ENCODE measurements around the gene ESPN.
"Not testable (repeated sequence)": the region's sequence is repeated elsewhere in the genome, so short reads cannot be mapped to it uniquely, and the experiment has no call there.

ESPN gene

DNA sequence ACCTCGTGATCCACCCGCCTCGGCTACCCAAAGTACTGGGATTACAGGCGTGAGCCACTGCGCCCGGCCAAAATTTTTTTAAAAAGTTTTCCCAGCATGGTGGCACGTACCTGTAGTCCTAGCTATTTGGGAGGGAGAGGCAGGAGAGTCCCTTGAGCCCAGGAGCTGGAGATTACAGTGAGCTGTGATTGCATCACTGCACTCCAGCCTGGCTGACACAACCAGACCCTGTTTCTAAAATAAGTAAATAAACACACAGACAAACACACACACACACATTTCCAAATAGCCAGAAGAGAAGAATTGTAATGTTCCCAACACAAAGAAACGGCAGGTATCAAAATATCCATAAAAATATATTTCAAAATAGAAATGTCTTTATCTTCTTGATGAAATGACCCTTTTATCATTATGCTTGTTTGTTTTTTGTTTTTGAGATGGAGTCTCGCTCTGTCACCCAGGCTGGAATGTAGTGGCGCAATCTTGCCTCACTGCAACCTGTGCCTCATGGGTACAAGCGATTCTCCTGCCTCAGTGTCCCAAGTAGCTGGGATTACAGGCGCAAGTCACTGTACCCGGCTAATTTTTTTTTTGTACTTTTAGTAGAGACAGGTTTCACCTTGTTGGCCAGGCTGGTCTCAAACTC lies 14.2 kb upstream of the ESPN start:
- DNase-seq = no peak

DNA sequence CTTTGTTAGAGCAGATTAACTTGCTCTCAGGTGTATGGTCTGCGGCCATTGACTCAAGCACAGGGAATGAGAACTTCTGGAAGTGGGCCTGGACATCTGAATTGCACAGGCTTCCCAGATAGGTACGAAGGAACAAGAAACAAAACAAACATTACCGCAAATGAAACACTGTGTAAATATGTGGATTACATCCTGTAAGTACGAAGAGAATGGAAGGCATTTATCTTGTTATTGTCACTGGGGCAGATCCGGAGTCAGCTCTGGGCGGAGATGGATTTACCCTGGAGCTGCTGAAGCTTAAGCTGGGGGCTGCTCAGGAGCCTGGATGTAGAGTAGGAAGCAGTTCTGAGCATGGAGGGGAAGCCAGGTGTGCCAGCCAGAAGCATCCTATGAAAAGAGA lies 11.7 kb upstream of the ESPN start:
- DNase-seq = no peak

DNA sequence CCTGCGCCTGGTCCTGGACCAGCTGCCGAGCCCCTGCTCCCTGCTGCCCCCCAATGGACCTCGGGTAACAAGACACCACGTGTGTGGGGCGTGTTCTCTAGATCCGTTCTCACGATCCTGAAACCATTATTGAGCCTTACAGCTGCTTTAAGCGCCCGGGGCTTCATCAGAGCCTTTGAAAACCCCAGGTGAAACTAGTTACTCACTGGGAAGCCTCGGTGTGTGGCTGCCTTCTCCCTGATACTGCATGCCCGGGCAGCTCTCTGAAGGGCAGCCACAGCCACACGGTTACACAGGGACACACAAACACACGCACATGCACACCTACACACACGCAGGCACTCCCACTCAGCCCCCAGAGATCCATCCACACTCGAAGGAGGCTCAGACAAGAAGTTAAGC lies 10.1 kb upstream of the ESPN start:
- peak; percentile 69 for DNase-seq

GRCh38 chr1:6414881-6415626 lies 9.5 kb upstream of the ESPN start:
- no peak for DNase-seq

- DNase-seq = no peak
Measured at GRCh38 chr1:6416295-6416656, 8.3 kb upstream of the ESPN start.

DNA sequence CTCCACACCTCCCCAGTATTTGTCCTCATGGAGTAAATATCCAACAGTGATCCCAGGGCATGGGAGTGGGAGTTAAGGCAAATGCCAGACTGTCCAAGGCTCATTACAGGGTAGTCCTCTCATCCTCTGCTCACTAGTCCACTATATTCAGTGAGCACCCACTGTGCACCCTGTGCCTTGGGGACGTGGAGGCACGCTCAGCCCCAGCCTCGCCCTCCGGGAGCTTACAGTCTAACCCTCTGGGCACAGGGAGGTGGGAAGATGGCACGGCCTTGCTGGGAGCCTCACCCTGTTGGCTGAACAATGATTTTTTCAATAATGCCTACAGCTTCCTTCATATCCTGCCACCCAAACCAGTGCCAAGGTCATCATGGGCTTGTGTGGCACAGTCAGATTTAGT lies 7.7 kb upstream of the ESPN start:
- DNase-seq = no peak

DNA sequence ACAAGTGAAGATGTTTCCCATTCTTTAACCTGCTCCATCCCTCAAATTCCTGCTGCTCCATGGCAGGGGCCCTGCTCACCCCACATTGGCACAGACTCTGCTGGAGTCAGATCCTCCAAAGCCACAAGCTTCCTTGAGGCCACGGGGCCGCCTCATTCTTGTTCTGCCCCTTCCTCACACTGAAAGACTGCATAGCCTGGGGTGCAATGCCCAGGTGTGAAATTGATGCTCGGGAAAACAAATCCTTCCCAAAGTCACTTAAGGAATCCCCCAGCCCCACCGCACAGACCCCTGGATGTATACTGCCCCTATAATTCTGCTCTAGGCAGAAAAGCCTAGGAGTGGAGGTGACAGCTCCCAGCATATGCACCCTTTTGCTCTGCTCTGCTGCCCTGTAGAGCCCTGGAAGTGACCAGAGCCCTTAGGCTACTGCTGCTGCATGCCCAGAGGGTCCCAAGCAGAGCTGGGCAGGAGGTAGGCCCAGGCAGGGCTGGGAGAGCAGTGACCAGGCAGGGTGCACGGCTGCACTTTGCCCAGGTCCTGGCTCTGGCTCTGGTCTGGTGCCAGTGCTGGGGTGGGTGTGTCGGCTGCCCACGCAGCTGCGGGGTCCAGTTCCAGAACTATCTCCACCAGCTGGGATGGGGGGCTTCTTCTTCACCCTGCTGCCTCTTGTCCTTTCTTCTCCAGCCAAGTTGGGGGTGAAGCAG lies 6.5 kb upstream of the ESPN start:
- DNase-seq = no peak

- no peak for DNase-seq
Measured at GRCh38 chr1:6418668-6419396, 5.7 kb upstream of the ESPN start.

DNA sequence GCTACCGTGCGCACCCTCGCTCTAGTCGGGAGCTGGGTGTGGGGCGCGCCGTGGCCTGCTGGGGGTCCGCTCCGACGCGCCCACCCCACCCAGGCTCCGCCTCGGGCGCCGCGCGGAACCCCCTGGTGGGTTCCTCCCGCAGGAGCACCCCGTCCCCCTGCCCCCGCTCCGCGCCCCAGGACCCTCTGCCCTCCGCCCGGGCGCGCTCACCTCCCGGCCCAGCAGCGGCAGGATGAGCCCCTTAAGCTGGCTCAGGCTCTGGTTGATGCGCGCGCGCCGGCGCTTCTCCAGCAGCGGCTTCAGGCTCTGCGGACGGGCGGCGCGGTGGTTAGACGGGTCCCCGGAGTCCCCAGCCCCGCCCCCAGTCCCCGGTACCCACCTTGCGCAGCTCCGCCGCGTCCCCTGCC lies 5.2 kb upstream of the ESPN start:
- no peak for DNase-seq

DNA sequence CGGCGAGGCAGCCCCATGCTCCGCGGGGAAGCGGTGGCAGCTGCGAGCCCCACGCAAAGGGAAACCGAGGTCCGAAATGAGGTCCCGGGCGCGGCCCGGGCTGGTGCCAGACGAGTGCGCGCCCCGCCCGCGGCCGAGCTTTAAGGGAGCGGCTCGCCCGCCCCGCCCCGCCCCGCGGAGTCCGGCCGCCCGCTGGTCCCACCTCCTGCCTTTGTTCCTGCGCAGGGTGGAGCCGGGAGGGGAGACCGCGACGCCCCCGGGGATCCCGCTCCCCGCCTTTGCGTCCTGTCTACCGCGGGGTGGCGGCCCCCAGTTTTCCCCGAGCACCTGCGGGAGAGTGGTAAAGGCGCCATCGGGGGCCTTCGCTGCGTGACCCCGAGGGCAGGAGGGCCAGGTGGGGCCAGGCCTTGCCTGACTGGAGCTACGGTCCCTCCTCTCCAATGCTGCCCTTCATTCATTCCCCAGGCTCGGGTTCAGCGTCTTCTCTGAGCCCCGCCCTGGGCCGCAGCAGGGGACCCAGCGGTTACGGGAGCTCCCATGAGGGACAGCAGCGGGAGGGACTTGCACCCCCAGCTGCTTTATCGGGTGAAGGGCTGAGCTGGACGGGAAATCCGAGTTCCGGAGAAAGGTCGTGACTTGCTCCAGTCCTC lies 4.6 kb upstream of the ESPN start, which contains the start of gene HES2:
Gene HES2, minus strand, starts transcription at position 116 of the 650 bp plus-strand sequence. Its CDS starts 99 bp downstream, at position 17.
- peak; percentile 48 for DNase-seq

DNA sequence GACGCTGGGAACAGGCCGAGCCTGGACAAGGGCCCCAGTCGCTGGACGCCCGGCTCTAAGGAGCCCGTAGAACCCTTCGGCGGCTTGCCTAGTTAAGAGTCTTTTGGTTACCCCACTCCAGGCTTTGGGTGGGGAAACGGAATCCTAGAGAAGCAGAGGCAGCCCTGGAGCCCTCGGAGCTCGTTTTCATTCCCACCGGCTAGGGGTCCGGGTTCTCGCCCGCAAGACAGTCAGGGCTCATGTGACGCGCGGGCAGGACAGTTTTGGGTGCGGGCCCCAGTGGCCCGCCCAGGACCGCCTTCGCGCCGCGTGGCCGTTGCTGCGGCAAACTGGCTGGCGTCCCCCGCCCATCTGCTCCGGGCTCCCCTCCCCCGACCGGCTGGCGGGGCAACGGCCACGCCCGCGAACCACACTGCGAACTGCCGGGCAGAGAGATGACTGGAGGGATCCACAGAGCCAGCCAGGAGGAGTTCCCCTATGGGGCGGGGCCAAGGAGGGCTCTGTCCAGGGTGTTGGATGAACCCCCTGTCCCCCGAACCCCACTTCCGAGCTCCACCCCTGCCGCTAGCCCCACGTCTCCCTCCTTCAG lies 4.0 kb upstream of the ESPN start:
- DNase-seq = no peak

DNA sequence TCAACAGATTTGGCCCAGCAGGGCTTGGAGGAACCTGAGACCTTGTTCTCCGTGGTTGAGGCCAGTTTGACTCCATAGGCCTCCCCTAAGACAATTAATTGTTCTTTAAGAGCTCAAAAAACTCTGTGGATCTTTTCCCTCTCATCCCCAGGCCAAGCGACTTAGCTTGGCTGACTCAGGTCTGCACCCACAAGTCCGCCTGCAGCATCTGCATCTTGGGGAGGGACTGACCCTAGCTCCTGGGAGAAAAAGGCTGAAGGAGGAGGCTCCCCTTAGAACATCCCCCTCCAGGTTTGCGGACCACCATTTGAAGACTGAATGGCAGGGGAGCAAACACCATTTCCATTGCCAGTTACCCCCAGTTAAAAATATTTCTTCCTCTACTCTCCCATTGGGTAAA lies 3.3 kb upstream of the ESPN start:
- DNase-seq = no peak

DNA sequence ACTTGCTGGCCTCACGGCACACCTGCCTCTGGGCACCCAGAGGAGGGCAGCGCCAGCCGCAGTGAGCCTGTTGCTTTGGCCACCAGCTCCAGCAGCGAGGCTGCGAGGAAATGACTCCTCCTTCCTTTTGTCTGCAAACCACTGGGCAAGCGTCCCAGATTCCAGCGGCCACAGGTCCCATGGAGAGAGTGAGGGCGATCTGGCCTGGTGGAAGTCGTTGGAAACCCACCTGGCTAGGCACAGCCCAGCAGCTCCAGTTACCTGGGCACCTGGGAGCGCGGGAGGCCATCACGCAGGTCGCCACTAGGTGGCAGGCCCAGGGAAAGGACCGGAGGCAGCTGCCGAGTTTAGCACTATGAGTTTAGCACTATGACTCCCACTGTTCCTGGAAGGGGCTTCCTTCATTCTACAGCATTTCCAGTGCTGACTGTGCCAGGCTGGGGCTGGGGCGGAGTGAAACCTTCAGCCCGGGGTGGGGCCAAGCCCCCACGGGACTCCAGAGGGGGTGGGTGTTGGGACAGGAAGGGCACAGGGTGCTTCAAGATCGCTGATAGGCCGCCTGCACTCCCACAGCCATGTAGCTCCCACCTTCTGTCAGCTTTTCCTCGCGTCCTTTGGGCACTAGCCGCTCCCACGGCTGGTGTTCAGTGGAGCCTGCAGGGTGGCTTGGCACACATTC lies 1.1 kb upstream of the ESPN start:
- DNase-seq = peak; percentile 61

GRCh38 chr1:6424000-6424565 lies 493 bp upstream of the ESPN start:
- no peak for DNase-seq

DNA sequence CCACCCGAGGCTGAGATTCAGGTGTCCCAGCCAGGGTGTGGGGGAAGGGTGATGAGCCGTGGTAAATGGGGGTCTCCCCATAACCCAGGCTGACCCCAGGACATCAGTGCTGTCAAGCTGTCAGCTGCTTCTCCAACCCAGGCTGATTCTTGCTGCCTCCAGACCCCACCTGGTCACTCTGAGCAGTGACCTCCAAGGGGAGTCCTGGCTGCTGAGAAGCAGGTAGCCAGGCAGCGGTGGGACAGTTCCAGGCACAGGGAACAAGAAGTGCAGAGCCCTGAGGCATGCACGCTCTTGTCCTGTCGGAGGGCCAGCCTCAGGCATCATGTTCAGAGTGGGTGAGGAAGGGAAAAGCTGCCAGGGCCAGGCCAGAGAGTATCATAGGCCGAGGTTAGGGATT lies 1.1 kb downstream of the ESPN start:
- DNase-seq = no peak

DNA sequence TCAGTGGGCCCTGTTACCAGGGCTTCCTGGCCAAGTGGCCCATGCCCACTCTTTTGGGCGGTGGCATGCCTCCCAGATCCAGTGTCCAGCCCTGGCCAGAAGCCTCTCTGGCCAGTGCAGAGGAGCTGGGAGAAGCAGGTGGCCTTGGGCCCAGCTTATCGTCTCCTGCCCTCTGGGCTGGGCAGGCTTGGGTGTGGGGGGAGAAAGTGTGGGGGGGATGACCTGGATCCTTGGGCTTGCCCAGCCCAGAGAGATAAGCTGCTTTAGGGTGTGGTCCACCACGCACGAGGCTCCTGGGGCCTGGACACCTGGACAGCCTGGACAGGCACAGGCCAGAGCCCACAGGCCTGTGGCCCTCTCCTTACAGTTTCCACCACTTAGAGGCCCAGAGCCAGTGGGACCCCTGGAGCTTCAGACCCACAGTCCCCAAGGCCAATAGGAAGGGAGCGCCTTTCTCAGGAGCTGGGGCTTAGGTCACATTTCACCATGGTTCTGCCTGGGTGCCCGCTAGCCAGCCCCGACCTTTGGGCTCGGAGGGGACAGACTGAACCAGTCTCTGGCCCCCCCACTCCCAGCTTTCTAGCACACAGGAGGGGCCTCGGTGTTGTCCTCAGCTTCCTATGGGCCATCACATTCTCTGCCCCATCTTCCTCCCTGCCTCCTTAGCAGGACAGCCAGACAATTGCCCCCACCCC lies 1.8 kb downstream of the ESPN start:
- no peak for DNase-seq

GRCh38 chr1:6426972-6427350 lies 2.4 kb downstream of the ESPN start:
- no peak for DNase-seq

GRCh38 chr1:6427441-6428390 lies 3.1 kb downstream of the ESPN start:
- peak; percentile 31 for DNase-seq

DNA sequence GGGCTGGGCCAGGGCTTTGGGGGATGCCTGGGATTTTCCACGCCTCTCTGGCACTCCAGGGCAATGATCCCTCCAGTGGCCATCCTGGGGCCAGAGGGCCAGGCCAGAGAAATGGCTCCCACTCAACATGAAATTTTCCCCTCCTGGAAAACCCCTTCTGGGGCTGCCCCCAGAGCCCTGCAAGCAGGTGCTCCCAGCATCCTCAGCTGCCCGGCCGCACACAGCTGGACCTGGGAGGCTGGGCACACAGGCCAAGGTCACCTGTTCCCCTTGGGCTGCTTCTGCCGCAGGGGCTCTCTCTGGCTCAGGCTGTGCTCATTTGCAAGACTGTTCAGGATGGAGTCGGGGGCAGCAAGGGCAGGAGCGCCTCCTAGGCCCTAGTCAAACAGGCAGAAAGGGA lies 3.9 kb downstream of the ESPN start:
- DNase-seq = not testable (repeated sequence)
